ENCODE measurements around the gene CCDC12.

Gene CCDC12

GRCh38 chr3:46995901-46996562, 19.5 kb upstream of the CCDC12 start:
- no peak for DNase-seq (ENCODE audit: low read depth)

- DNase-seq (ENCODE audit: low read depth): no peak
Measured at GRCh38 chr3:46994801-46995731, 18.5 kb upstream of the CCDC12 start.

- DNase-seq (ENCODE audit: low read depth): no peak
Measured at GRCh38 chr3:46993986-46994385, 17.4 kb upstream of the CCDC12 start.

GRCh38 chr3:46993292-46993691, 16.7 kb upstream of the CCDC12 start:
- no peak for DNase-seq (ENCODE audit: low read depth)

- no peak for DNase-seq (ENCODE audit: low read depth)
Measured at GRCh38 chr3:46992231-46992630, 15.7 kb upstream of the CCDC12 start.

GRCh38 chr3:46991406-46992165, 15.0 kb upstream of the CCDC12 start:
- DNase-seq (ENCODE audit: low read depth): no peak

- DNase-seq (ENCODE audit: low read depth): no peak
Measured at GRCh38 chr3:46990573-46991374, 14.2 kb upstream of the CCDC12 start.

- DNase-seq (ENCODE audit: low read depth): no peak
Measured at GRCh38 chr3:46989146-46989810, 12.7 kb upstream of the CCDC12 start.

GRCh38 chr3:46988616-46989015, 12.1 kb upstream of the CCDC12 start:
- no peak for DNase-seq (ENCODE audit: low read depth)

GRCh38 chr3:46987743-46988401, 11.3 kb upstream of the CCDC12 start:
- DNase-seq (ENCODE audit: low read depth): peak; percentile 77

- DNase-seq (ENCODE audit: low read depth): no peak
Measured at GRCh38 chr3:46987319-46987742, 10.8 kb upstream of the CCDC12 start.

- no peak for DNase-seq (ENCODE audit: low read depth)
Measured at GRCh38 chr3:46986782-46987310, 10.3 kb upstream of the CCDC12 start.

GRCh38 chr3:46986055-46986730, 9.6 kb upstream of the CCDC12 start:
- no peak for DNase-seq (ENCODE audit: low read depth)

GRCh38 chr3:46985588-46985987, 9.0 kb upstream of the CCDC12 start:
- DNase-seq (ENCODE audit: low read depth): no peak

GRCh38 chr3:46984591-46985459, 8.3 kb upstream of the CCDC12 start:
- DNase-seq (ENCODE audit: low read depth): no peak

GRCh38 chr3:46982546-46982945, 6.0 kb upstream of the CCDC12 start:
- DNase-seq (ENCODE audit: low read depth): no peak

- no peak for DNase-seq (ENCODE audit: low read depth)
Measured at GRCh38 chr3:46981932-46982471, 5.5 kb upstream of the CCDC12 start.

GRCh38 chr3:46979958-46980497, 3.5 kb upstream of the CCDC12 start:
- no peak for DNase-seq (ENCODE audit: low read depth)
